Upper lobe of left lung (tissue), 6 donors: ENCODE results near the gene TIGD7. TPM values are rescaled to one million over a fixed set of nuclear protein-coding genes. Genes with fewer than 3 reads are reported as not detected.

Source experiments
- ATAC-seq, 2 donors: fragments of 200-7000 bp; cut with Tn5 transposase; one replicate each; pipeline ENCODE4 v1.9.1; 2022; ENCODE audit warnings: mild to moderate bottlenecking in 2 of 2, moderate library complexity in 2 of 2; ENCODE audit not compliant: low FRiP score in 2 of 2
- DNase-seq, 2 donors: peaks; one replicate each; pipeline ENCODE4 v3.0.0-alpha.2; 2019 to 2020
- H3K27ac ChIP-seq, 4 donors: fragments of 200-600 bp; sonication (generic); one replicate each; pipeline ENCODE4 v1.5.1; 2016 to 2019
- H3K27me3 ChIP-seq, 4 donors: fragments of 200-600 bp; sonication (generic); one replicate each; pipeline ENCODE4 v1.5.1; 2017 to 2019
- H3K36me3 ChIP-seq, 4 donors: fragments of 200-600 bp; sonication (generic); one replicate each; pipeline ENCODE4 v1.5.1; 2016 to 2019
- H3K4me1 ChIP-seq, 4 donors: fragments of 200-600 bp; sonication (generic); one replicate each; pipeline ENCODE4 v1.5.1; 2018 to 2019
- H3K4me3 ChIP-seq, 4 donors: fragments of 200-600 bp; sonication (generic); one replicate each; pipeline ENCODE4 v1.5.1; 2017 to 2019; ENCODE audit warnings: mild to moderate bottlenecking in 2 of 4, moderate library complexity in 1 of 4
- H3K9me3 ChIP-seq, 4 donors: fragments of 200-600 bp; sonication (generic); one replicate each; pipeline ENCODE4 v1.5.1; 2018 to 2019
- CTCF ChIP-seq, 6 experiments: fragments of 450-650 bp in 4 of 6; fragments of 200-600 bp in 2 of 6; sonication (generic) in 2 of 6; IDR thresholded peaks; one replicate each; pipeline ENCODE4 v1.5.1; 2016 to 2019; ENCODE audit warnings: antibody characterized with exemption in 6 of 6
- EP300 ChIP-seq, 4 donors: sonication (generic); formaldehyde crosslinking; IDR thresholded peaks; one replicate each; pipeline ENCODE4 v1.5.1; 2017; ENCODE audit warnings: antibody characterized with exemption in 4 of 4, control low read depth in 2 of 4
- POLR2A ChIP-seq, 4 donors: fragments of 450-650 bp; IDR thresholded peaks; one replicate each; pipeline ENCODE4 v1.5.1; 2016 to 2017; ENCODE audit warnings: antibody characterized with exemption in 4 of 4, mild to moderate bottlenecking in 2 of 4
- POLR2AphosphoS5 ChIP-seq, 2 donors: sonication (generic); formaldehyde crosslinking; IDR thresholded peaks; one replicate each; pipeline ENCODE4 v1.5.1; 2017; ENCODE audit warnings: antibody characterized with exemption in 2 of 2
- WGBS, 2 donors: methylation state at CpG; one replicate each; pipeline ENCODE4 v1.1.5; 2017 to 2018; 5-methylcytosine and 5-hydroxymethylcytosine counted together
- total RNA-seq, 6 donors: library from RNA; depleted of rRNA in 4 of 6; stranded (reverse); fragments of >200 nt in 4 of 6; gene quantifications; one replicate each; pipeline versions ENCODE4 v1.1.0 to v1.2.1, GENCODE V29; 2016 to 2021
- donor health status: DM: no; HTN: no; CAD: no; lungs with moderate emphysema.
- donor health status: DM: no; HTN: yes; CAD: no; lungs with severe emphysema.

TIGD7 gene
- total RNA-seq, 6 donors from 2014 or later: 1.3 to 6.0 (median 4.0) TPM

- no peaks in the 10 kb centered on the region for H3K4me1 ChIP-seq
- no peak for ATAC-seq
- H3K27ac ChIP-seq: no peak overlapping the region
- H3K36me3 ChIP-seq: no peaks in the 10 kb centered on the region
- TF ChIP-seq EP300 (IDR thresholded peaks at IDR 0.05) (no peak), POLR2A (IDR thresholded peaks at IDR 0.05) (no peak)
- 68 to 79% methylated on average over 2 of the region's 2 CpGs for WGBS, 2 donors
- H3K27me3 ChIP-seq: no peaks in the 10 kb centered on the region
- no peaks in the 10 kb centered on the region for H3K9me3 ChIP-seq
- no peak overlapping the region for H3K4me3 ChIP-seq
- no peak for DNase-seq
Measured at GRCh38 chr16:3346041-3346440, 40.8 kb upstream of the TIGD7 start.

GRCh38 chr16:3328643-3329042 is 23.4 kb upstream of the TIGD7 start:
- Histone ChIP-seq H3K36me3 (no peaks in the 10 kb centered on the region), H3K9me3 (peaks cover 0 to 22% (median 9%) of the 10 kb centered on the region in 4 donors), H3K27me3 (no peaks in the 10 kb centered on the region), H3K27ac (no peak overlapping the region), H3K4me1 (no peaks in the 10 kb centered on the region), H3K4me3 (no peak overlapping the region)
- 54 to 76% methylated on average over 2 of the region's 2 CpGs for WGBS, 2 donors
- no peak for DNase-seq
- TF ChIP-seq CTCF (IDR thresholded peaks at IDR 0.05) (no peak), POLR2A (IDR thresholded peaks at IDR 0.05) (no peak), POLR2AphosphoS5 (IDR thresholded peaks at IDR 0.05) (no peak), EP300 (IDR thresholded peaks at IDR 0.05) (no peak)
- no peak for ATAC-seq

- H3K27ac ChIP-seq: no peak overlapping the region
- H3K9me3 ChIP-seq: peaks cover 0 to 28% (median 14%) of the 10 kb centered on the region in 4 donors
- TF ChIP-seq POLR2AphosphoS5 (IDR thresholded peaks at IDR 0.05) (no peak), EP300 (IDR thresholded peaks at IDR 0.05) (no peak), CTCF (IDR thresholded peaks at IDR 0.05) (no peak), POLR2A (IDR thresholded peaks at IDR 0.05) (no peak)
- DNase-seq (no peak), ATAC-seq (no peak)
- no peaks in the 10 kb centered on the region for H3K36me3 ChIP-seq
- H3K27me3 ChIP-seq: no peaks in the 10 kb centered on the region
- WGBS, 2 donors: 41 to 60% methylated on average over 3 of the region's 3 CpGs
- H3K4me1 ChIP-seq: no peaks in the 10 kb centered on the region
- H3K4me3 ChIP-seq: no peak overlapping the region
Measured at GRCh38 chr16:3328104-3328503, 22.9 kb upstream of the TIGD7 start.

DNA sequence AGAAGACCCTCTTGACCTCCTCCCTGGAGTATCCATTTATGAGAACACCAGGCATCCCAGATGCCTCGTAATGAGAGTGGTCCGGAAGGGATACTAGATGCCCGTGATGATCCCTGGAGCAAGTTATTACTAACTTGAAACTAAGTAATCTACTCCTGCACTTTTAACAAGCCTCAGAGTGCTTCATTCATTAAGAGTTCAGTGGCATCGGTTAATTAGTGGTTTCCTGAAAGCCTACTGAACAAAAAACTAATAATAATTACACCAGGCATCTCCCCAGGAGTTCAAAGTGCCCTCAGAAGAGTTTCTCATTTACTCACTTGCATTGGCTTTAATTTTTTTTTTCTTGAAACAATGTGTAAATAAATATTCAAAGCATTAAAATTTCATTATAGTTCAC is 22.3 kb upstream of the TIGD7 start:
- peaks cover 0 to 33% (median 19%) of the 10 kb centered on the region in 4 donors for H3K9me3 ChIP-seq
- no peaks in the 10 kb centered on the region for H3K36me3 ChIP-seq
- no peak for DNase-seq
- H3K4me1 ChIP-seq: no peaks in the 10 kb centered on the region
- no peaks in the 10 kb centered on the region for H3K27me3 ChIP-seq
- no peak for ATAC-seq
- TF ChIP-seq EP300 (IDR thresholded peaks at IDR 0.05) (no peak), POLR2AphosphoS5 (IDR thresholded peaks at IDR 0.05) (no peak), CTCF (IDR thresholded peaks at IDR 0.05) (no peak), POLR2A (IDR thresholded peaks at IDR 0.05) (no peak)
- no peak overlapping the region for H3K27ac ChIP-seq
- 77 to 86% methylated on average over 4 of the region's 4 CpGs for WGBS, 2 donors
- no peak overlapping the region for H3K4me3 ChIP-seq

DNA sequence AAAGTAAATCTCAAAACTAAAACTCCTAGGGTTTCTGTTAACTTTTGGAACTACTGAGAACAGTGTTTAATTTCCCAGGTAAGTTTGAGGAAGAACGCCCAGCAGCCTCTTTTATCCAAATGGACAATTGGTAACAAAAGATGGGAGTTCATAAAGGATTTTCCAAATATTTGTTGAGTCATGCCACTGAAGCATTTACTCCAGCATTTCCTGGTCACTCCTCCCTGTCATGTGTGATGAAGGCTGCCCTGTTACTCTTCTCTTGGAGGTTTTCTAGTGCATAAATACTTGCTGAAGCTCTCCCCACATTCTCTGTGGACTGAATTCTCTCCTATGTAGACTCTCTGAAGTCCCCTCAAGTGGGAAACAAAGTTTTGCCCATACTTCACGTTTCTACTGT is 16.6 kb upstream of the TIGD7 start:
- TF ChIP-seq EP300 (IDR thresholded peaks at IDR 0.05) (no peak), POLR2A (IDR thresholded peaks at IDR 0.05) (no peak), POLR2AphosphoS5 (IDR thresholded peaks at IDR 0.05) (no peak), CTCF (IDR thresholded peaks at IDR 0.05) (no peak)
- ATAC-seq (no peak), DNase-seq (no peak)
- Histone ChIP-seq H3K27ac (no peak overlapping the region), H3K4me1 (no peaks in the 10 kb centered on the region), H3K36me3 (peaks cover 11 to 16% (median 12%) of the 10 kb centered on the region in 4 donors), H3K4me3 (no peak overlapping the region), H3K9me3 (peaks cover 39 to 87% (median 76%) of the 10 kb centered on the region in 4 donors), H3K27me3 (no peaks in the 10 kb centered on the region)
- WGBS, 2 donors: 65% methylated on average over 2 of the region's 2 CpGs
